K562 (cell line): ENCODE results near the gene CASP6. TPM values are rescaled to one million over a fixed set of nuclear protein-coding genes. Genes with fewer than 3 reads are reported as not detected.
A peak's percentile ranks its signal among the peaks of the same experiment; 100 is the strongest.

Source experiments
- CBX2 ChIP-seq: fragments of 200-600 bp; sonication (generic); IDR thresholded peaks from one replicate; pipeline ENCODE4 v1.6.1; 2012; ENCODE audit warnings: mild to moderate bottlenecking, low read length, inconsistent platforms; ENCODE audit not compliant: insufficient read depth, poor library complexity, severe bottlenecking
- CXXC5 ChIP-seq: fragments of 250-450 bp; sonication (Bioruptor Pico); IDR thresholded peaks from 2 replicates; pipeline ENCODE4 v1.8.0; 2022; ENCODE audit warnings: inconsistent platforms, mild to moderate bottlenecking, moderate library complexity
- GABPA ChIP-seq: fragments of 200-800 bp; sonication (Bioruptor generic); conservative IDR thresholded peaks from 2 replicates; pipeline ENCODE4 v1.6.1; 2016; ENCODE audit warnings: low read depth, missing genetic modification characterization, missing compliant biosample characterization
- KAT7 ChIP-seq: sonication (generic); formaldehyde crosslinking; IDR thresholded peaks from 2 replicates; pipeline ENCODE4 v1.8.0; 2022; ENCODE audit warnings: missing genetic modification reagents, mild to moderate bottlenecking, borderline replicate concordance
- L3MBTL2 ChIP-seq: fragments of 450-650 bp; IDR thresholded peaks from 2 replicates; pipeline ENCODE4 v1.6.1; 2016; ENCODE audit warnings: mild to moderate bottlenecking, moderate library complexity
- NBN ChIP-seq: fragments of 450-650 bp; IDR thresholded peaks from 2 replicates; pipeline ENCODE4 v1.6.1; 2016; ENCODE audit warnings: low read depth, mild to moderate bottlenecking
- NR4A1 ChIP-seq, 2 experiments: fragments of 250-450 bp in 1 of 2; fragments of 450-650 bp in 1 of 2; sonication (Bioruptor Pico) in 1 of 2; IDR thresholded peaks; 2 replicates each; pipeline versions ENCODE4 v1.4.0 to v1.6.1; 2016 to 2020; ENCODE audit warnings: mild to moderate bottlenecking in 2 of 2, missing compliant biosample characterization in 1 of 2, missing genetic modification characterization in 1 of 2, moderate library complexity in 1 of 2
- POU5F1 ChIP-seq: fragments of 150-350 bp; IDR thresholded peaks from 2 replicates; pipeline ENCODE4 v1.6.1; 2014; ENCODE audit warnings: borderline replicate concordance, low read length, low read depth, mild to moderate bottlenecking; ENCODE audit not compliant: partially characterized antibody
- RBM14 ChIP-seq: fragments of 200-400 bp; formaldehyde crosslinking; IDR thresholded peaks from 2 replicates; pipeline ENCODE4 v1.6.1; 2018; ENCODE audit warnings: low read depth, mild to moderate bottlenecking, low read length, moderate library complexity, borderline replicate concordance; ENCODE audit not compliant: insufficient read depth
- SMAD3 ChIP-seq: fragments of 450-650 bp; formaldehyde crosslinking; conservative IDR thresholded peaks from 2 replicates; pipeline ENCODE4 v1.4.0; 2020; ENCODE audit warnings: mild to moderate bottlenecking
- ZNF121 ChIP-seq: sonication (generic); formaldehyde crosslinking; conservative IDR thresholded peaks from 2 replicates; pipeline ENCODE4 v1.8.0; 2022; ENCODE audit warnings: missing genetic modification reagents
- ZNF24 ChIP-seq: fragments of 450-650 bp; IDR thresholded peaks from 2 replicates; pipeline ENCODE4 v1.6.1; 2016
- ZNF347 ChIP-seq: fragments of 450-650 bp; formaldehyde crosslinking; IDR thresholded peaks from 2 replicates; pipeline ENCODE4 v1.4.0; 2020; ENCODE audit warnings: low read depth, mild to moderate bottlenecking, moderate library complexity
- ZNF41 ChIP-seq: fragments of 250-450 bp; sonication (Bioruptor Pico); conservative IDR thresholded peaks from 2 replicates; pipeline ENCODE4 v1.4.0; 2020; ENCODE audit warnings: mild to moderate bottlenecking
- ZNF592 ChIP-seq: fragments of 450-650 bp; IDR thresholded peaks from 2 replicates; pipeline ENCODE4 v1.6.1; 2017; ENCODE audit warnings: antibody characterized with exemption, mild to moderate bottlenecking
- polyA plus RNA-seq, 8 experiments: library from polyadenylated mRNA; depleted of rRNA in 4 of 8; stranded (reverse) in 5 of 8; unstranded in 3 of 8; fragments of >200 nt; fragmentation: Nextera tagmentation in 2 of 8; fragmentation: Illumina TruSeq in 1 of 8; extraction: Ambion mirVana in 2 of 8; extraction: Trizol in 1 of 8; gene quantifications; 2 replicates each; pipeline versions ENCODE4 v1.2.1 to v1.2.3, GENCODE V29; 2011 to 2014; ENCODE audit warnings: inconsistent platforms in 1 of 8, missing spikeins in 1 of 8
- total RNA-seq, 7 experiments: library from RNA; depleted of rRNA in 6 of 7; stranded (reverse); fragments of >200 nt in 6 of 7; fragmentation: Illumina TruSeq in 2 of 7; extraction: Trizol in 2 of 7; gene quantifications; 2 replicates each; pipeline versions ENCODE4 v1.2.1 to v1.2.3, GENCODE V29; 2011 to 2021; ENCODE audit warnings: low replicate concordance in 1 of 7
- TF ChIP-seq, protein P1 (sequence below), 2 experiments: fragments of 450-650 bp; conservative IDR thresholded peaks; 2 replicates each; pipeline ENCODE4 v1.6.1; 2017; ENCODE audit warnings: mild to moderate bottlenecking in 2 of 2, moderate library complexity in 2 of 2
- TF ChIP-seq, protein P2 (sequence below): fragments of 250-450 bp; sonication (Bioruptor Pico); IDR thresholded peaks from 2 replicates; pipeline ENCODE4 v1.4.0; 2020; ENCODE audit warnings: borderline replicate concordance

The CASP6 gene
- total and polyA plus RNA-seq, 9 of the 15 experiments (the other 6 are each of a cell fraction or from before 2014, with no cell fraction given): 20.8 to 72.7 (median 39.1) TPM

DNA sequence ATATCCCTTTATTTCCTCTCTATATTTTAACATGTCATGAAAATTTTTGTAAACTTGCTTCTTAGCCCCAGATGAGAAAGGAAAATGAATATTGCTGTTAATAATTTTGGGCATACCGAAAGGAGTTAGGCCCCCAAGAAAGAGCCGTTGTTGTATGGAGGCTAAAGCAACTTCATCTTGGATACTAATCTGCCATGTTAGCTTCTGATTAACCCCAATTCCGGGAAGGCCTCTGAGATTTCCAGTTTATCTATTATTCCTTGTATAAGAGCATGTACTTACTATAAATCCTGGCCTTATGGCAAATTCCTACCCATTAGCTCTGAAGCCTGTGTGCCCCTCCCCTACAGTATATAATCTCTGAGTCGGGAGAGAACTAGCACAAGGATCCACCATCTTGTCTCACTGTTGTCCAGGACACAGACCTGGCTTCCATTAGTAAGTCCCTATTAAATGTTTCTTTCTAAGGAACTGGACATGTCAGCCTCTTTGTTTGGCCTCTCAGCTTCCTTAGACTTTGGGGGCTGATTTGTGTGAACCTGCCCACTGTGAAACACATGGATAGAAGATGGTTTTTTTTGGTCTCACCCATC lies 47.5 kb upstream of the CASP6 start (continued):
- TF ChIP-seq, protein P1, sequence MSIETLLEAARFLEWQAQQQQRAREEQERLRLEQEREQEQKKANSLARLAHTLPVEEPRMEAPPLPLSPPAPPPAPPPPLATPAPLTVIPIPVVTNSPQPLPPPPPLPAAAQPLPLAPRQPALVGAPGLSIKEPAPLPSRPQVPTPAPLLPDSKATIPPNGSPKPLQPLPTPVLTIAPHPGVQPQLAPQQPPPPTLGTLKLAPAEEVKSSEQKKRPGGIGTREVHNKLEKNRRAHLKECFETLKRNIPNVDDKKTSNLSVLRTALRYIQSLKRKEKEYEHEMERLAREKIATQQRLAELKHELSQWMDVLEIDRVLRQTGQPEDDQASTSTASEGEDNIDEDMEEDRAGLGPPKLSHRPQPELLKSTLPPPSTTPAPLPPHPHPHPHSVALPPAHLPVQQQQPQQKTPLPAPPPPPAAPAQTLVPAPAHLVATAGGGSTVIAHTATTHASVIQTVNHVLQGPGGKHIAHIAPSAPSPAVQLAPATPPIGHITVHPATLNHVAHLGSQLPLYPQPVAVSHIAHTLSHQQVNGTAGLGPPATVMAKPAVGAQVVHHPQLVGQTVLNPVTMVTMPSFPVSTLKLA (conservative IDR thresholded peaks at IDR 0.05): no peak
- no peak for TF ChIP-seq NBN
- no peak for TF ChIP-seq CBX2
- no peak for TF ChIP-seq ZNF347 (CRISPR knock-in tag)
- no peak for TF ChIP-seq GABPA
- no peak for TF ChIP-seq POU5F1
- TF ChIP-seq ZNF592: peak; percentile 86
- TF ChIP-seq SMAD3: 0 out of 2 replicates have a peak, but pooled peaks have one; percentile 61
- no peak for TF ChIP-seq ZNF24
- peak; percentile 63 for TF ChIP-seq CXXC5 (CRISPR knock-in tag)
- TF ChIP-seq ZNF121 (CRISPR knock-in tag): no peak
- no peak for TF ChIP-seq KAT7 (CRISPR knock-in tag)
- TF ChIP-seq L3MBTL2: no peak
- no peak for TF ChIP-seq RBM14
- TF ChIP-seq NR4A1 (CRISPR knock-in tag; IDR thresholded peaks at IDR 0.05): no peak
- peak; percentile 88 for TF ChIP-seq NR4A1 (tag; IDR thresholded peaks at IDR 0.05)
- 0 out of 2 replicates have a peak, but pooled peaks have one; percentile 16 for TF ChIP-seq ZNF41 (CRISPR knock-in tag)
- TF ChIP-seq, protein P2, sequence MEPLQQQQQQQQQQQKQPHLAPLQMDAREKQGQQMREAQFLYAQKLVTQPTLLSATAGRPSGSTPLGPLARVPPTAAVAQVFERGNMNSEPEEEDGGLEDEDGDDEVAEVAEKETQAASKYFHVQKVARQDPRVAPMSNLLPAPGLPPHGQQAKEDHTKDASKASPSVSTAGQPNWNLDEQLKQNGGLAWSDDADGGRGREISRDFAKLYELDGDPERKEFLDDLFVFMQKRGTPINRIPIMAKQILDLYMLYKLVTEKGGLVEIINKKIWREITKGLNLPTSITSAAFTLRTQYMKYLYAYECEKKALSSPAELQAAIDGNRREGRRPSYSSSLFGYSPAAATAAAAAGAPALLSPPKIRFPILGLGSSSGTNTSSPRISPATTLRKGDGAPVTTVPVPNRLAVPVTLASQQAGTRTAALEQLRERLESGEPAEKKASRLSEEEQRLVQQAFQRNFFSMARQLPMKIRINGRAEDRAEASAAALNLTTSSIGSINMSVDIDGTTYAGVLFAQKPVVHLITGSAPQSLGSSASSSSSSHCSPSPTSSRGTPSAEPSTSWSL: no peak
